Panc1 (cell line): ENCODE measurements around the gene NUFIP1.

Experiments used
- CTCF ChIP-seq: fragments of 450-650 bp; IDR thresholded peaks from 2 replicates; pipeline ENCODE4 v1.5.1; 2017; ENCODE audit warnings: mild to moderate bottlenecking
- POLR2AphosphoS5 ChIP-seq: IDR thresholded peaks from 2 replicates; pipeline ENCODE4 v1.6.1; 2012; ENCODE audit warnings: mild to moderate bottlenecking, low read depth, low read length, moderate library complexity
- SIN3A ChIP-seq: IDR thresholded peaks from 2 replicates; pipeline ENCODE4 v1.6.1; 2012; ENCODE audit warnings: low read depth, mild to moderate bottlenecking, low read length, moderate library complexity, borderline replicate concordance; ENCODE audit not compliant: insufficient read depth

- TF ChIP-seq CTCF (peak; percentile 77), SIN3A (0 out of 2 replicates have a peak, but pooled peaks have one; percentile 38), POLR2AphosphoS5 (peak; percentile 54; the same call in 1 of the 2 replicates)
Measured at GRCh38 chr13:44918326-44919103, 70.8 kb downstream of the NUFIP1 start.
